GM12891 (cell line): ENCODE results near the gene CENPC.
A peak's percentile ranks its signal among the peaks of the same experiment; 100 is the strongest.
"Not testable (repeated sequence)": the region's sequence is repeated elsewhere in the genome, so short reads cannot be mapped to it uniquely, and the experiment has no call there.

Experiments used
- DNase-seq: peaks from one replicate; pipeline ENCODE4 v3.0.0; 2011; ENCODE audit warnings: low spot score; ENCODE audit not compliant: insufficient read length
- FAIRE-seq: peaks from 2 replicates; lab custom pipeline; 2011; peaks lifted over from hg19 to GRCh38; lab: Jason Lieb, UNC
- PAX5 ChIP-seq: IDR thresholded peaks from 2 replicates; pipeline ENCODE4 v1.6.1; 2011; ENCODE audit warnings: low read length, moderate library complexity, mild to moderate bottlenecking; ENCODE audit not compliant: insufficient read depth, severe bottlenecking
- POLR2A ChIP-seq: IDR thresholded peaks from 2 replicates; pipeline ENCODE4 v1.6.1; 2011; ENCODE audit warnings: low read depth, low read length, control low read depth
- POLR2AphosphoS5 ChIP-seq: IDR thresholded peaks from 2 replicates; pipeline ENCODE4 v1.6.1; 2011; ENCODE audit warnings: low read depth, low read length, control low read depth
- POU2F2 ChIP-seq: IDR thresholded peaks from 2 replicates; pipeline ENCODE4 v1.6.1; 2011; ENCODE audit warnings: low read depth, mild to moderate bottlenecking, control low read depth, low read length, moderate library complexity
- SPI1 ChIP-seq: IDR thresholded peaks from 2 replicates; pipeline ENCODE4 v1.6.1; 2011; ENCODE audit warnings: low read depth, low read length, control low read depth
- TAF1 ChIP-seq: IDR thresholded peaks from 2 replicates; pipeline ENCODE4 v1.6.1; 2011; ENCODE audit warnings: low read depth, low read length, control low read depth

CENPC gene

GRCh38 chr4:67554096-67554495 is 8.8 kb upstream of the CENPC start:
- FAIRE-seq (no peak), DNase-seq (no peak)
- TF ChIP-seq POLR2AphosphoS5, result no peak

- DNase-seq, FAIRE-seq: not testable (repeated sequence)
Observed at GRCh38 chr4:67552146-67552792, 7.0 kb upstream of the CENPC start.

GRCh38 chr4:67550857-67551256 is 5.6 kb upstream of the CENPC start:
- FAIRE-seq (peak; percentile 40), DNase-seq (no peak)
- no peak for TF ChIP-seq SPI1
- TF ChIP-seq PAX5, result no peak
- TF ChIP-seq TAF1, result no peak
- no peak for TF ChIP-seq POLR2AphosphoS5
- TF ChIP-seq POU2F2, result no peak
- TF ChIP-seq POLR2A, result no peak

- DNase-seq (no peak), FAIRE-seq (peak; percentile 40)
- TF ChIP-seq SPI1 (no peak), POLR2AphosphoS5 (no peak), PAX5 (no peak), TAF1 (no peak), POU2F2 (no peak), POLR2A (no peak)
Observed at GRCh38 chr4:67550451-67550850, 5.1 kb upstream of the CENPC start.

- no peak for TF ChIP-seq PAX5
- no peak for TF ChIP-seq TAF1
- TF ChIP-seq SPI1, result no peak
- TF ChIP-seq POLR2A, result no peak
- no peak for TF ChIP-seq POLR2AphosphoS5
- TF ChIP-seq POU2F2, result no peak
- FAIRE-seq (peak; percentile 50), DNase-seq (no peak)
Observed at GRCh38 chr4:67549123-67549522, 3.8 kb upstream of the CENPC start.

GRCh38 chr4:67546971-67547370 is 1.7 kb upstream of the CENPC start:
- FAIRE-seq, result no peak
- no peak for DNase-seq
- TF ChIP-seq SPI1, result no peak
- no peak for TF ChIP-seq POLR2A
- no peak for TF ChIP-seq TAF1
- TF ChIP-seq POLR2AphosphoS5, result no peak
- TF ChIP-seq POU2F2, result no peak
- no peak for TF ChIP-seq PAX5

- TF ChIP-seq POLR2A, result no peak
- no peak for TF ChIP-seq SPI1
- TF ChIP-seq POLR2AphosphoS5, result no peak
- DNase-seq (no peak), FAIRE-seq (no peak)
Observed at GRCh38 chr4:67546004-67546356, 677 bp upstream of the CENPC start.

GRCh38 chr4:67542076-67542475 is 3.2 kb downstream of the CENPC start:
- TF ChIP-seq TAF1 (no peak), POLR2AphosphoS5 (no peak), POU2F2 (no peak), SPI1 (no peak), PAX5 (no peak), POLR2A (no peak)
- DNase-seq, result no peak
- no peak for FAIRE-seq

GRCh38 chr4:67539830-67540229 is 5.5 kb downstream of the CENPC start:
- DNase-seq, result no peak
- FAIRE-seq, result no peak
- no peak for TF ChIP-seq TAF1
- TF ChIP-seq POLR2A, result no peak
- no peak for TF ChIP-seq POU2F2
- TF ChIP-seq PAX5, result no peak
- TF ChIP-seq SPI1, result no peak
- TF ChIP-seq POLR2AphosphoS5, result no peak

- TF ChIP-seq PAX5, result no peak
- FAIRE-seq, result no peak
Observed at GRCh38 chr4:67535280-67535840, 9.9 kb downstream of the CENPC start.

More at GRCh38 chr4:67535280-67535840, 9.9 kb downstream of the CENPC start:
- no peak for DNase-seq
